ENCODE data around the gene CHKA.

The CHKA gene

GRCh38 chr11:68142441-68143309 lies 21.5 kb upstream of the CHKA start:
- H3K9me3 ChIP-seq (ENCODE audit: control insufficient read depth, low read length), result no peaks in the 10 kb centered on the region

GRCh38 chr11:68142028-68142412 lies 20.8 kb upstream of the CHKA start:
- no peaks in the 10 kb centered on the region for H3K9me3 ChIP-seq (ENCODE audit: control insufficient read depth, low read length)
- no peaks in the 10 kb centered on the region for H3K4me1 ChIP-seq (ENCODE audit: control insufficient read depth, insufficient read depth, low read length, poor library complexity, severe bottlenecking)
- WGBS, 2 experiments (ENCODE audit: insufficient coverage in 2 of 2), result 90 to 99% methylated on average over 10 to 12 of the region's 13 CpGs
- H3K36me3 ChIP-seq (ENCODE audit: control insufficient read depth, insufficient read depth, low read length), result no peaks in the 10 kb centered on the region
- no peak overlapping the region for H3K27ac ChIP-seq (ENCODE audit: low read depth, low read length, severe bottlenecking)
- no peak overlapping the region for H3K4me3 ChIP-seq (ENCODE audit: extremely low read depth, insufficient read depth, low read length, poor library complexity, severe bottlenecking)

More at GRCh38 chr11:68142441-68143309, 21.5 kb upstream of the CHKA start:
- H3K36me3 ChIP-seq (ENCODE audit: control insufficient read depth, insufficient read depth, low read length), result no peaks in the 10 kb centered on the region
- no peak overlapping the region for H3K27ac ChIP-seq (ENCODE audit: low read depth, low read length, severe bottlenecking)
- 86 to 91% methylated on average over 16 of the region's 16 CpGs for WGBS, 2 experiments (ENCODE audit: insufficient coverage in 2 of 2)
- no peaks in the 10 kb centered on the region for H3K4me1 ChIP-seq (ENCODE audit: control insufficient read depth, insufficient read depth, low read length, poor library complexity, severe bottlenecking)
- no peak overlapping the region for H3K4me3 ChIP-seq (ENCODE audit: extremely low read depth, insufficient read depth, low read length, poor library complexity, severe bottlenecking)

- no peaks in the 10 kb centered on the region for H3K9me3 ChIP-seq (ENCODE audit: control insufficient read depth, low read length)
- no peaks in the 10 kb centered on the region for H3K4me1 ChIP-seq (ENCODE audit: control insufficient read depth, insufficient read depth, low read length, poor library complexity, severe bottlenecking)
- no peak overlapping the region for H3K4me3 ChIP-seq (ENCODE audit: extremely low read depth, insufficient read depth, low read length, poor library complexity, severe bottlenecking)
- no peaks in the 10 kb centered on the region for H3K36me3 ChIP-seq (ENCODE audit: control insufficient read depth, insufficient read depth, low read length)
- 77 to 83% methylated on average over 7 to 8 of the region's 8 CpGs for WGBS, 2 experiments (ENCODE audit: insufficient coverage in 2 of 2)
- H3K27ac ChIP-seq (ENCODE audit: low read depth, low read length, severe bottlenecking), result no peak overlapping the region
Measured at GRCh38 chr11:68141246-68142027, 20.2 kb upstream of the CHKA start.

GRCh38 chr11:68140496-68141245 lies 19.5 kb upstream of the CHKA start:
- H3K4me1 ChIP-seq (ENCODE audit: control insufficient read depth, insufficient read depth, low read length, poor library complexity, severe bottlenecking), result no peaks in the 10 kb centered on the region
- H3K36me3 ChIP-seq (ENCODE audit: control insufficient read depth, insufficient read depth, low read length), result no peaks in the 10 kb centered on the region
- no peaks in the 10 kb centered on the region for H3K9me3 ChIP-seq (ENCODE audit: control insufficient read depth, low read length)
- no peak overlapping the region for H3K4me3 ChIP-seq (ENCODE audit: extremely low read depth, insufficient read depth, low read length, poor library complexity, severe bottlenecking)
- H3K27ac ChIP-seq (ENCODE audit: low read depth, low read length, severe bottlenecking), result no peak overlapping the region
- WGBS, 2 experiments (ENCODE audit: insufficient coverage in 2 of 2), result 94 to 97% methylated on average over 7 to 8 of the region's 9 CpGs

- H3K4me3 ChIP-seq (ENCODE audit: extremely low read depth, insufficient read depth, low read length, poor library complexity, severe bottlenecking), result no peak overlapping the region
- H3K36me3 ChIP-seq (ENCODE audit: control insufficient read depth, insufficient read depth, low read length), result no peaks in the 10 kb centered on the region
- 86 to 94% methylated on average over 3 to 4 of the region's 4 CpGs for WGBS, 2 experiments (ENCODE audit: insufficient coverage in 2 of 2)
- peaks cover 19% of the 10 kb centered on the region for H3K9me3 ChIP-seq (ENCODE audit: control insufficient read depth, low read length)
- no peaks in the 10 kb centered on the region for H3K4me1 ChIP-seq (ENCODE audit: control insufficient read depth, insufficient read depth, low read length, poor library complexity, severe bottlenecking)
- no peak overlapping the region for H3K27ac ChIP-seq (ENCODE audit: low read depth, low read length, severe bottlenecking)
Measured at GRCh38 chr11:68138237-68138636, 17.0 kb upstream of the CHKA start.

- Histone ChIP-seq H3K36me3 (ENCODE audit: control insufficient read depth, insufficient read depth, low read length) (no peaks in the 10 kb centered on the region), H3K4me3 (ENCODE audit: extremely low read depth, insufficient read depth, low read length, poor library complexity, severe bottlenecking) (no peak overlapping the region), H3K27ac (ENCODE audit: low read depth, low read length, severe bottlenecking) (no peak overlapping the region), H3K9me3 (ENCODE audit: control insufficient read depth, low read length) (peaks cover 20% of the 10 kb centered on the region), H3K4me1 (ENCODE audit: control insufficient read depth, insufficient read depth, low read length, poor library complexity, severe bottlenecking) (no peaks in the 10 kb centered on the region)
- WGBS, 2 experiments (ENCODE audit: insufficient coverage in 2 of 2), result 83 to 98% methylated on average over 4 of the region's 5 CpGs
Measured at GRCh38 chr11:68137833-68138232, 16.6 kb upstream of the CHKA start.

GRCh38 chr11:68136866-68137265 lies 15.7 kb upstream of the CHKA start:
- Histone ChIP-seq H3K27ac (ENCODE audit: low read depth, low read length, severe bottlenecking) (no peak overlapping the region), H3K9me3 (ENCODE audit: control insufficient read depth, low read length) (peaks cover 25% of the 10 kb centered on the region), H3K36me3 (ENCODE audit: control insufficient read depth, insufficient read depth, low read length) (no peaks in the 10 kb centered on the region), H3K4me1 (ENCODE audit: control insufficient read depth, insufficient read depth, low read length, poor library complexity, severe bottlenecking) (no peaks in the 10 kb centered on the region), H3K4me3 (ENCODE audit: extremely low read depth, insufficient read depth, low read length, poor library complexity, severe bottlenecking) (no peak overlapping the region)
- WGBS, 2 experiments (ENCODE audit: insufficient coverage in 2 of 2), result 92 to 94% methylated on average over 5 to 7 of the region's 8 CpGs

GRCh38 chr11:68135161-68135560 lies 14.0 kb upstream of the CHKA start:
- no peak overlapping the region for H3K27ac ChIP-seq (ENCODE audit: low read depth, low read length, severe bottlenecking)
- H3K4me3 ChIP-seq (ENCODE audit: extremely low read depth, insufficient read depth, low read length, poor library complexity, severe bottlenecking), result no peak overlapping the region
- H3K4me1 ChIP-seq (ENCODE audit: control insufficient read depth, insufficient read depth, low read length, poor library complexity, severe bottlenecking), result no peaks in the 10 kb centered on the region
- H3K9me3 ChIP-seq (ENCODE audit: control insufficient read depth, low read length), result peaks cover 31% of the 10 kb centered on the region
- 92% methylated on average over 3 of the region's 3 CpGs for WGBS, 2 experiments (ENCODE audit: insufficient coverage in 2 of 2)
- H3K36me3 ChIP-seq (ENCODE audit: control insufficient read depth, insufficient read depth, low read length), result no peaks in the 10 kb centered on the region

- Histone ChIP-seq H3K9me3 (ENCODE audit: control insufficient read depth, low read length) (peaks cover 45% of the 10 kb centered on the region), H3K4me3 (ENCODE audit: extremely low read depth, insufficient read depth, low read length, poor library complexity, severe bottlenecking) (no peak overlapping the region), H3K27ac (ENCODE audit: low read depth, low read length, severe bottlenecking) (no peak overlapping the region), H3K4me1 (ENCODE audit: control insufficient read depth, insufficient read depth, low read length, poor library complexity, severe bottlenecking) (peaks cover 3% of the 10 kb centered on the region), H3K36me3 (ENCODE audit: control insufficient read depth, insufficient read depth, low read length) (no peaks in the 10 kb centered on the region)
- 83 to 100% methylated on average over 1 of the region's 2 CpGs for WGBS, 2 experiments (ENCODE audit: insufficient coverage in 2 of 2)
Measured at GRCh38 chr11:68133761-68134160, 12.6 kb upstream of the CHKA start.

GRCh38 chr11:68130121-68130520 lies 8.9 kb upstream of the CHKA start:
- peaks cover 45% of the 10 kb centered on the region for H3K9me3 ChIP-seq (ENCODE audit: control insufficient read depth, low read length)
- no peak overlapping the region for H3K27ac ChIP-seq (ENCODE audit: low read depth, low read length, severe bottlenecking)
- H3K4me3 ChIP-seq (ENCODE audit: extremely low read depth, insufficient read depth, low read length, poor library complexity, severe bottlenecking), result no peak overlapping the region
- 100% methylated on average over 1 of the region's 1 CpG; no CpG with 5 or more reads in 1 of the 2 experiments for WGBS, 2 experiments (ENCODE audit: insufficient coverage in 2 of 2)
- peaks cover 14% of the 10 kb centered on the region for H3K4me1 ChIP-seq (ENCODE audit: control insufficient read depth, insufficient read depth, low read length, poor library complexity, severe bottlenecking)
- no peaks in the 10 kb centered on the region for H3K36me3 ChIP-seq (ENCODE audit: control insufficient read depth, insufficient read depth, low read length)
